Testis (tissue), 3 donors: Measurements from ENCODE around the gene TSPAN10. TPM values are rescaled to one million over a fixed set of nuclear protein-coding genes. Genes with fewer than 3 reads are reported as not detected.

ENCODE experiments used
- DNase-seq: peaks from one replicate; pipeline ENCODE4 v3.0.0-alpha.2; 2019
- H3K27ac ChIP-seq, 2 donors: fragments of 200-600 bp; sonication (generic); one replicate each; pipeline ENCODE4 v1.5.1; 2019
- H3K27me3 ChIP-seq: fragments of 200-600 bp; sonication (generic); one replicate; pipeline ENCODE4 v1.5.1; 2019
- H3K36me3 ChIP-seq: fragments of 200-600 bp; sonication (generic); one replicate; pipeline ENCODE4 v1.5.1; 2017; ENCODE audit warnings: low read depth; ENCODE audit errors: missing control alignments
- H3K4me1 ChIP-seq: fragments of 200-600 bp; sonication (generic); one replicate; pipeline ENCODE4 v1.5.1; 2019
- H3K4me3 ChIP-seq, 2 donors: fragments of 200-600 bp; sonication (generic); one replicate each; pipeline ENCODE4 v1.5.1; 2017 to 2019
- H3K9me3 ChIP-seq: fragments of 200-600 bp; sonication (generic); one replicate; pipeline ENCODE4 v1.5.1; 2017
- POLR2A ChIP-seq: fragments of 450-650 bp; IDR thresholded peaks from one replicate; pipeline ENCODE4 v1.6.1; 2017; ENCODE audit warnings: antibody characterized with exemption, mild to moderate bottlenecking, moderate library complexity
- WGBS, 2 donors: methylation state at CpG; one replicate each; pipeline ENCODE4 v1.1.5; 2018; 5-methylcytosine and 5-hydroxymethylcytosine counted together
- intact Hi-C: fragments of 100-400 bp; cut with DNase I; formaldehyde crosslinking; loops from one replicate; pipeline ENCODE4 v1.15.1; 2023; ENCODE audit warnings: low total_unique reads
- polyA plus RNA-seq: library from polyadenylated mRNA; stranded (reverse); fragments of 350-450 nt; fragmentation: Illumina TruSeq; extraction: RNeasy Lipid Tissue Mini Kit (QIAGEN cat#74804); gene quantifications from one replicate; pipeline ENCODE4 v1.2.3, GENCODE V29; 2014; ENCODE audit warnings: low read depth, low replicate concordance; ENCODE audit not compliant: insufficient read depth
- total RNA-seq, 2 donors: library from RNA; depleted of rRNA; stranded (reverse); fragments of >200 nt; gene quantifications; one replicate each; pipeline ENCODE4 v1.2.3, GENCODE V29; 2016
- TF ChIP-seq, protein P1 (sequence below), 3 experiments: fragments of 450-650 bp in 2 of 3; fragments of 200-600 bp in 1 of 3; sonication (generic) in 1 of 3; IDR thresholded peaks; one replicate each; pipeline ENCODE4 v1.5.1; 2016 to 2019; ENCODE audit warnings: antibody characterized with exemption in 3 of 3, mild to moderate bottlenecking in 2 of 3, moderate library complexity in 1 of 3

Gene TSPAN10
- total and polyA plus RNA-seq, 3 donors from 2014 or later, result 1.2 to 3.1 (median 1.3) TPM

DNA sequence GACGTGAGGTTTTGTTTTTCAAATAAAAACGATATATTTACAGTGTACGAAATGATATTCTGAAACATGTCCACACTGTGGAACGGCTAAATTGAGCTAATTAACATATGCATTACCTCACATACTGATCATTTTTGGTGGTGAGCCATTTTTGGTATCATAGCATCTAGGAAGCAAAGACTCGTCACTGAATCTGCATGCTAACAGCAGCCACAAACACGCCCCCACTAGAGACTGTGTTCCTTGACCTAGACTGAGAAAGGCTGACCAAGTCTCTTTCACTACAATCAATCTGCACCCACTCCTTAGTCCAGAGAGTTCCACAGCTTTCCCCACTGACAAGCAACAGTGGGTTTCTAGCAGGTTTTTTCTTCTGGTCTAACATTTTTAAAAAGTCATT is 29.6 kb upstream of the TSPAN10 start:
- WGBS, 2 donors, result 77 to 78% methylated on average over 6 of the region's 6 CpGs
- no peaks in the 10 kb centered on the region for H3K9me3 ChIP-seq
- H3K4me1 ChIP-seq, result peaks cover 8% of the 10 kb centered on the region
- no peaks in the 10 kb centered on the region for H3K27me3 ChIP-seq
- intact Hi-C loops, result no loop called here
- no peaks in the 10 kb centered on the region for H3K36me3 ChIP-seq
- H3K4me3 ChIP-seq, result no peak overlapping the region
- TF ChIP-seq, protein P1, sequence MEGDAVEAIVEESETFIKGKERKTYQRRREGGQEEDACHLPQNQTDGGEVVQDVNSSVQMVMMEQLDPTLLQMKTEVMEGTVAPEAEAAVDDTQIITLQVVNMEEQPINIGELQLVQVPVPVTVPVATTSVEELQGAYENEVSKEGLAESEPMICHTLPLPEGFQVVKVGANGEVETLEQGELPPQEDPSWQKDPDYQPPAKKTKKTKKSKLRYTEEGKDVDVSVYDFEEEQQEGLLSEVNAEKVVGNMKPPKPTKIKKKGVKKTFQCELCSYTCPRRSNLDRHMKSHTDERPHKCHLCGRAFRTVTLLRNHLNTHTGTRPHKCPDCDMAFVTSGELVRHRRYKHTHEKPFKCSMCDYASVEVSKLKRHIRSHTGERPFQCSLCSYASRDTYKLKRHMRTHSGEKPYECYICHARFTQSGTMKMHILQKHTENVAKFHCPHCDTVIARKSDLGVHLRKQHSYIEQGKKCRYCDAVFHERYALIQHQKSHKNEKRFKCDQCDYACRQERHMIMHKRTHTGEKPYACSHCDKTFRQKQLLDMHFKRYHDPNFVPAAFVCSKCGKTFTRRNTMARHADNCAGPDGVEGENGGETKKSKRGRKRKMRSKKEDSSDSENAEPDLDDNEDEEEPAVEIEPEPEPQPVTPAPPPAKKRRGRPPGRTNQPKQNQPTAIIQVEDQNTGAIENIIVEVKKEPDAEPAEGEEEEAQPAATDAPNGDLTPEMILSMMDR (IDR thresholded peaks at IDR 0.05), result no peak
- no peak for TF ChIP-seq POLR2A
- no peak overlapping the region for H3K27ac ChIP-seq
- no peak for DNase-seq

GRCh38 chr17:81608082-81608481 is 28.9 kb upstream of the TSPAN10 start:
- no peaks in the 10 kb centered on the region for H3K27me3 ChIP-seq
- H3K9me3 ChIP-seq, result no peaks in the 10 kb centered on the region
- WGBS, 2 donors, result 82 to 97% methylated on average over 1 to 4 of the region's 4 CpGs
- intact Hi-C loops, result no loop called here
- peaks cover 8% of the 10 kb centered on the region for H3K4me1 ChIP-seq
- no peaks in the 10 kb centered on the region for H3K36me3 ChIP-seq
- TF ChIP-seq POLR2A, result no peak
- TF ChIP-seq, protein P1 (IDR thresholded peaks at IDR 0.05), result no peak
- H3K27ac ChIP-seq, result no peak overlapping the region
- DNase-seq, result no peak
- H3K4me3 ChIP-seq, result no peak overlapping the region

DNA sequence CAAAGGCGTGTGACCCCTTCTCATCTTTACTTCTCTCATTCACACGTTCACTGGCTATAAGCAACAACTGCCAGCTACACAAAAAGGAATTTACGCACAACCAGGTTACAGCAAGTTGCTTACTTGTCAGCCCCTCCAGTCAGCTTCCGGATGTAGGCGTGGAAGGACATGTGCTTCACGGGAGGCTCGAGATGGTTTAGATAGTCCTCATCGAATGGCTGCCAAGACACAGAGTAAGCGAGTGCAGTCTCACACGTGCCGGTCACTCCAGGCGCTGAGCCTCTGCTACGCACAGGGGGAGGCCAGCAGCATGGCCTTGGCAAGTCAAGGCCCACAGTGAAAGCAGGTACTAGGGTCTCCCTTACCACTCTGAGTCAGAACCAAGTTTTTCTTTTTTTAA is 28.4 kb upstream of the TSPAN10 start:
- Histone ChIP-seq H3K36me3 (no peaks in the 10 kb centered on the region), H3K9me3 (no peaks in the 10 kb centered on the region), H3K27me3 (no peaks in the 10 kb centered on the region), H3K4me1 (peaks cover 8% of the 10 kb centered on the region), H3K4me3 (no peak overlapping the region), H3K27ac (no peak overlapping the region)
- WGBS, 2 donors, result 76 to 85% methylated on average over 13 of the region's 13 CpGs
- peak; percentile 32 for DNase-seq
- intact Hi-C loops, result no loop called here
- TF ChIP-seq POLR2A, result no peak
- TF ChIP-seq, protein P1 (IDR thresholded peaks at IDR 0.05), result no peak

- H3K27me3 ChIP-seq, result no peaks in the 10 kb centered on the region
- H3K4me3 ChIP-seq, result no peak overlapping the region
- WGBS, 2 donors, result 65 to 78% methylated on average over 19 of the region's 19 CpGs
- intact Hi-C loops, result no loop called here
- no peaks in the 10 kb centered on the region for H3K36me3 ChIP-seq
- no peak for TF ChIP-seq POLR2A
- TF ChIP-seq, protein P1 (IDR thresholded peaks at IDR 0.05), result no peak
- peaks cover 14% of the 10 kb centered on the region for H3K4me1 ChIP-seq
- no peak overlapping the region for H3K27ac ChIP-seq
- DNase-seq, result no peak
- no peaks in the 10 kb centered on the region for H3K9me3 ChIP-seq
These were observed 27.3 kb upstream of the TSPAN10 start for GRCh38 chr17:81609541-81610311.
